ENCODE measurements around the gene OS9. TPM values are rescaled to one million over a fixed set of nuclear protein-coding genes. Genes with fewer than 3 reads are reported as not detected.
A peak's percentile ranks its signal among the peaks of the same experiment; 100 is the strongest.

Gene OS9
- total and polyA plus RNA-seq, 9 of the 15 experiments (the other 6 are each of a cell fraction or from before 2014, with no cell fraction given): 4.6 to 105 (median 89.5) TPM

DNA sequence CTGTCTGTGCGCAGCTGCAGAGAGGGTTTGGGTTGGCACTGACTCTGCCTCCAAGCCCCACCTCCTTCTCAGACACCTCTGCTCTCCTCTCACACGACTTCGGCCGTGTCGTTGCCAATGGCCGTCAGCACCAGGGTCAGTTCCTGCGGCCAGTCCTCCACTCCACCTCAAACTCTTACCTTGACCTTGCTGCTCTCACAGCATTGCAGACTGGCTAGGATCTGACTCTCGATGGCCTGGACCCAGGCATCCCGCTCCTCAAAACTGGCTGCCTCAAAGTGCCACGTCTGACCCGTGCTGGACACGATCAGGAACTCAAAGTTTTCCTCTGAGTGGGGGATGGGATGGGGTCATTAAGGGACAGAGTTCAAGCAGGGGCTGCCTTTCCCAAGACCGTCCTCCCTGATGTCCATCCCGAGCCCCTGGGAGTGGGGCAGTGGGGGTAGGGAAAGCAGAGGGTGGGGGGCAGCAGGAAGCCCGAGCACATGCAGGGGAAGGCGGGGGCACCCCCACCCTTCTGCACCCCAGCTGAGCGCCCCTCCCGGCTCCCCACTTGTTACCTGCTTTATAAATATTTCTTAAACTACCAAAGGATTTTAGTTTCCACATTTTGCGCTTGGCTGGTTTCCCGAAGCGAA lies 33.9 kb downstream of the OS9 start:
- FAIRE-seq (no peak), ATAC-seq (peak; percentile 27; the same call in 1 of the 3 replicates), DNase-seq (ENCODE audit: extremely low read depth in 1 of 4, low spot score in 3 of 4) (no peak)
- Histone ChIP-seq H3K27me3 (ENCODE audit: control insufficient read depth in 2 of 2, insufficient read depth in 2 of 2, low read length in 2 of 2) (peaks cover 33 to 37% of the 10 kb centered on the region in 2 experiments), H3K79me2 (ENCODE audit: control insufficient read depth, insufficient read depth, low read length) (no peaks in the 10 kb centered on the region), H3K4me3 (no peak overlapping the region), H3K4me1 (replicated peaks in 1 of 2; ENCODE audit: control insufficient read depth in 2 of 2, insufficient read depth in 2 of 2, low read length in 2 of 2) (peaks cover 0 to 20% of the 10 kb centered on the region in 2 experiments; a peak in 2 of 5 replicates), H4K20me1 (replicated peaks; ENCODE audit: control insufficient read depth, insufficient read depth, low read length) (no peaks in the 10 kb centered on the region; the same call in 1 of the 2 replicates), H3K4me2 (ENCODE audit: insufficient read depth, low read length) (no peak overlapping the region), H2AFZ (ENCODE audit: low read depth, low read length) (no peak overlapping the region), H3K9me1 (ENCODE audit: control insufficient read depth, insufficient read depth, low read length) (peaks cover 4% of the 10 kb centered on the region), H3K36me3 (ENCODE audit: control insufficient read depth, insufficient read depth, low read length) (no peaks in the 10 kb centered on the region), H3K9ac (ENCODE audit: insufficient read depth in 1 of 2, low read depth in 2 of 2, low read length in 2 of 2) (peak overlapping the region in 1 of 2 experiments; percentile 68; a peak in 1 of 4 replicates), H3K9me3 (replicated peaks; ENCODE audit: control insufficient read depth, insufficient read depth, low read depth, low read length) (no peaks in the 10 kb centered on the region; the same call in 1 of the 2 replicates), H3K27ac (ENCODE audit: extremely low read depth, low read depth, low read length) (no peak overlapping the region)
- ChIA-PET CTCF (ENCODE audit: low intra/inter-chr PET ratio) (no interaction called here), POLR2A (no interaction called here)
- BruUV-seq (replicated peaks): no TSS peak
- intact Hi-C loops (cut with micrococcal nuclease) (no loop called here), in situ Hi-C loops (cut with MboI) (no loop called here)
- WGBS (ENCODE audit: insufficient coverage, low coverage, missing lambda C conversion rate): 7% methylated on average over 17 of the region's 21 CpGs
- TF ChIP-seq, protein P1, sequence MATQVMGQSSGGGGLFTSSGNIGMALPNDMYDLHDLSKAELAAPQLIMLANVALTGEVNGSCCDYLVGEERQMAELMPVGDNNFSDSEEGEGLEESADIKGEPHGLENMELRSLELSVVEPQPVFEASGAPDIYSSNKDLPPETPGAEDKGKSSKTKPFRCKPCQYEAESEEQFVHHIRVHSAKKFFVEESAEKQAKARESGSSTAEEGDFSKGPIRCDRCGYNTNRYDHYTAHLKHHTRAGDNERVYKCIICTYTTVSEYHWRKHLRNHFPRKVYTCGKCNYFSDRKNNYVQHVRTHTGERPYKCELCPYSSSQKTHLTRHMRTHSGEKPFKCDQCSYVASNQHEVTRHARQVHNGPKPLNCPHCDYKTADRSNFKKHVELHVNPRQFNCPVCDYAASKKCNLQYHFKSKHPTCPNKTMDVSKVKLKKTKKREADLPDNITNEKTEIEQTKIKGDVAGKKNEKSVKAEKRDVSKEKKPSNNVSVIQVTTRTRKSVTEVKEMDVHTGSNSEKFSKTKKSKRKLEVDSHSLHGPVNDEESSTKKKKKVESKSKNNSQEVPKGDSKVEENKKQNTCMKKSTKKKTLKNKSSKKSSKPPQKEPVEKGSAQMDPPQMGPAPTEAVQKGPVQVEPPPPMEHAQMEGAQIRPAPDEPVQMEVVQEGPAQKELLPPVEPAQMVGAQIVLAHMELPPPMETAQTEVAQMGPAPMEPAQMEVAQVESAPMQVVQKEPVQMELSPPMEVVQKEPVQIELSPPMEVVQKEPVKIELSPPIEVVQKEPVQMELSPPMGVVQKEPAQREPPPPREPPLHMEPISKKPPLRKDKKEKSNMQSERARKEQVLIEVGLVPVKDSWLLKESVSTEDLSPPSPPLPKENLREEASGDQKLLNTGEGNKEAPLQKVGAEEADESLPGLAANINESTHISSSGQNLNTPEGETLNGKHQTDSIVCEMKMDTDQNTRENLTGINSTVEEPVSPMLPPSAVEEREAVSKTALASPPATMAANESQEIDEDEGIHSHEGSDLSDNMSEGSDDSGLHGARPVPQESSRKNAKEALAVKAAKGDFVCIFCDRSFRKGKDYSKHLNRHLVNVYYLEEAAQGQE (IDR thresholded peaks at IDR 0.05; ENCODE audit: borderline replicate concordance): peak; percentile 87
- TF ChIP-seq, protein P1 (CRISPR knock-in tag; IDR thresholded peaks at IDR 0.05; ENCODE audit: low read depth): no peak
- TF ChIP-seq KLF13 (tag; IDR thresholded peaks at IDR 0.05; ENCODE audit: borderline replicate concordance, low read depth) (no peak), ZNF282 (CRISPR knock-in tag; IDR thresholded peaks at IDR 0.05) (no peak), ZNF75A (CRISPR knock-in tag; IDR thresholded peaks at IDR 0.05) (no peak), ZNF280A (IDR thresholded peaks at IDR 0.05; ENCODE audit: low read depth, partially characterized antibody) (no peak), MIER1 (IDR thresholded peaks at IDR 0.05; ENCODE audit: low read depth) (peak; percentile 79), STAG1 (CRISPR knock-in tag; IDR thresholded peaks at IDR 0.05; ENCODE audit: borderline replicate concordance) (no peak), NFIX (CRISPR knock-in tag; IDR thresholded peaks at IDR 0.05; ENCODE audit: low read depth) (no peak), JUN (IDR thresholded peaks at IDR 0.05; ENCODE audit: borderline replicate concordance, low read depth, low read length) (no peak), JUN (CRISPR knock-in tag; IDR thresholded peaks at IDR 0.05; ENCODE audit: borderline replicate concordance) (no peak), EHMT2 (IDR thresholded peaks at IDR 0.05) (peak; percentile 88), U2AF2 (optimal IDR thresholded peaks at IDR 0.05; ENCODE audit: low read depth, low read length) (no peak)
